Measurements from ENCODE around the gene INTS12.

GRCh38 chr4:105715692-105716278 lies 7.3 kb upstream of the INTS12 start:
- TF ChIP-seq EZH2 (IDR thresholded peaks at IDR 0.05; ENCODE audit: insufficient read depth, poor library complexity, severe bottlenecking) (no peak), EZH2phosphoT487 (IDR thresholded peaks at IDR 0.05; ENCODE audit: insufficient read depth, low read depth) (no peak)
